Naive thymus-derived CD8-positive, alpha-beta T cell (primary cell): ENCODE measurements around the gene KAZN. TPM values are rescaled to one million over a fixed set of nuclear protein-coding genes. Genes with fewer than 3 reads are reported as not detected.
"Not testable (repeated sequence)": the region's sequence is repeated elsewhere in the genome, so short reads cannot be mapped to it uniquely, and the experiment has no call there.

Source experiments
- ATAC-seq, 2 donors: fragments of 150-1000 bp; cut with Tn5 transposase in 1 of 2; sonication (Bioruptor Pico), chemical (Tn5 transposase) in 1 of 2; 1 replicate in 1 of 2; 2 replicates in 1 of 2; pipeline ENCODE4 v1.10.0; 2021; ENCODE audit warnings: mild to moderate bottlenecking in 2 of 2, moderate library complexity in 2 of 2
- POLR2A ChIA-PET: fragments of 350-600 bp; sonication (Branson Sonifier 250); formaldehyde crosslinking; loops from one replicate; lab custom pipeline; 2021; ENCODE audit warnings: antibody characterized with exemption; lab: Charles Lee
- DNase-seq, 10 donors: peaks; one replicate each; pipeline versions ENCODE4 v3.0.0 to v3.0.0-alpha.2; 2020 to 2022
- H3K27ac Mint-ChIP-seq, 10 donors: one replicate each; pipeline ENCODE4 v1.8.0; 2020 to 2022; ENCODE audit warnings: mild to moderate bottlenecking in 10 of 10, mixed read lengths in 10 of 10, moderate library complexity in 4 of 10, inconsistent platforms in 1 of 10
- H3K27me3 Mint-ChIP-seq, 5 donors: one replicate each; pipeline ENCODE4 v1.8.0; 2021 to 2022; ENCODE audit warnings: mixed read lengths in 5 of 5
- H3K36me3 Mint-ChIP-seq, 3 donors: one replicate each; pipeline ENCODE4 v1.8.0; 2020 to 2022; ENCODE audit warnings: mixed read lengths in 3 of 3, mild to moderate bottlenecking in 2 of 3, inconsistent platforms in 1 of 3
- H3K4me1 Mint-ChIP-seq, 4 donors: one replicate each; pipeline ENCODE4 v1.8.0; 2021 to 2022; ENCODE audit warnings: mixed read lengths in 4 of 4
- H3K4me3 Mint-ChIP-seq, 10 donors: one replicate each; pipeline ENCODE4 v1.8.0; 2020 to 2022; ENCODE audit warnings: mild to moderate bottlenecking in 10 of 10, mixed read lengths in 10 of 10, moderate library complexity in 6 of 10, inconsistent platforms in 1 of 10
- H3K9me3 Mint-ChIP-seq, 9 donors: one replicate each; pipeline ENCODE4 v1.8.0; 2020 to 2022; ENCODE audit warnings: mixed read lengths in 9 of 9, mild to moderate bottlenecking in 3 of 9, inconsistent platforms in 1 of 9, moderate library complexity in 1 of 9
- polyA plus RNA-seq, 3 donors: library from polyadenylated mRNA; unstranded; fragments of 300-500 nt; fragmentation: Illumina TruSeq; gene quantifications; one replicate each; pipeline ENCODE4 v1.2.3, GENCODE V29; 2021
- total RNA-seq, 8 experiments: library from RNA in 2 of 8; stranded (reverse) in 2 of 8; gene quantifications; one replicate each; pipeline ENCODE4 v1.2.3 and lab custom pipeline; 2021 to 2026

The KAZN gene
- total and polyA plus RNA-seq, 5 experiments from 2014 or later: 0.02 to 0.63 (median 0.12) TPM; not detected in 1

DNA sequence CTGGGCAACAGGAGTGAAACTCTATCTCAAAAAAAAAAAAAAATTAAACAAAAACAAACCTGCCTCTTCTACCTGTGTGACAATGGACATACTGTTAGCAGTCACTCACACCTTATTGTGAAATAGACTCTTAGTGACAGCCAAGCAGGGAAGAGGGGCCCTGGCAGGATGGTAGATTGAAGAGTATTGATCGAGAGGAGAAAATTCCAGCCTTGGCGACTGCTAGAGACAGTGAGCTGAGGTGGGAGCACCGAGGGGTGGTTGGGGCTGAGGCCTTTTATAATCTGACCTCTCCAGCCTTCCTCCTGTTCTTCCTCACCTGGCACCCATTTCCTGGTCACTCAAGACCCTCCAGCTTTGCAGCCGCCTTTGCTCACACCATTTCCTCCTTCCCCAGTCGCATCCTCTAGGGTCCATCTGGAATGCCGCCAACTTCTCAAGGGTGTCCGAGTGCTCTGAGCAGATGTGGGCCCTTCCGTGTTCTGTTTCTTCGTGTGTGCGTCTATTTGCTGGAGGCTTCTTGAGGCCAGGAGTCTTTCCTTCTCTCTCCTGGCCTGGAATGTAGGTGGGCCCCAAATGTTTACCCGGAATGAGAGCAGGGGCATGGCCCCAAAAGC is 358.2 kb downstream of the KAZN start:
- POLR2A ChIA-PET: no interaction called here
- Mint-ChIP-seq H3K4me1 (no peaks in the 10 kb centered on the region), H3K36me3 (no peaks in the 10 kb centered on the region)

DNA sequence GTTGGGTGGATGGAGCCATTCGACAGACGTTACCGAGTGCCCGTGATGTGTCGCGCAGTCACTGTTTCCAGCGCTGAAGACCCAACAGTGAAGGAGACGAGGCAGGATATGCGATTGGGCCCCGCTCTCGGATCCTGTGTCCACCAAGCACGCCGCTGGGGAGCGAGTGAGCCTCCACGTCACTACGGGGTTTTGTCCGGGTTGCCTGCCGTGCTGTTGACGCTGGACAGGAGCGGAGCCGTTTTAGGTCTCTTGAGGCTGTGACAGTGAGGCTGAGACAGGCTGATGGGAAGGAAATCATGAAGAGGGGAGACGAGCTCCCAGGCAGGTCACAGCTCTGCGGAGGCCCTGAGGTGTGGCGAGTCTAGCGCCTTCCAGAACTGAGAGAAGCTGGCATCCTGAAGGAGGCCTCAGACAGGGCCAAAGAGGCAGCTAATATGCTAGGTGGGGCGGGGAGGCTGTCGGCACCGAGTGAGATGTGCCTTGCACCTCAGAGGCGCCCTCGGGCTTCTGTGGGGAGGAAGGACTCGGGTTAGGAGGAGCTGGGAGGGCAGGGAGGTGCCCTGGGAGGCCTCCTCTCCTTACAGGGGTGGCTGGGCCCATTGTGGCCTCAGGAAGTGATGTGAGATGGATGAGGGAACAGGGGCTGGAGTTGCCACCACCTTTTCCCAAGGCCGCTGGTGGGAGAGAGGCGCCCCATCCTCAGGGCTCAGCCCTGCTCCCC is 359.1 kb downstream of the KAZN start:
- POLR2A ChIA-PET: no interaction called here
- Mint-ChIP-seq H3K27ac (peak overlapping the region in 1 of 10 donors; percentile 37), H3K27me3 (no peaks in the 10 kb centered on the region), H3K9me3 (no peaks in the 10 kb centered on the region), H3K4me3 (no peak overlapping the region), H3K36me3 (no peaks in the 10 kb centered on the region), H3K4me1 (no peaks in the 10 kb centered on the region)
- DNase-seq (no peak), ATAC-seq (no peak)

More for the DNA sequence above, 358.2 kb downstream of the KAZN start:
- H3K9me3 Mint-ChIP-seq: no peaks in the 10 kb centered on the region
- peak overlapping the region in 1 of 10 donors; percentile 37 for H3K27ac Mint-ChIP-seq
- no peak for ATAC-seq
- no peak for DNase-seq
- no peak overlapping the region for H3K4me3 Mint-ChIP-seq
- no peaks in the 10 kb centered on the region for H3K27me3 Mint-ChIP-seq

DNA sequence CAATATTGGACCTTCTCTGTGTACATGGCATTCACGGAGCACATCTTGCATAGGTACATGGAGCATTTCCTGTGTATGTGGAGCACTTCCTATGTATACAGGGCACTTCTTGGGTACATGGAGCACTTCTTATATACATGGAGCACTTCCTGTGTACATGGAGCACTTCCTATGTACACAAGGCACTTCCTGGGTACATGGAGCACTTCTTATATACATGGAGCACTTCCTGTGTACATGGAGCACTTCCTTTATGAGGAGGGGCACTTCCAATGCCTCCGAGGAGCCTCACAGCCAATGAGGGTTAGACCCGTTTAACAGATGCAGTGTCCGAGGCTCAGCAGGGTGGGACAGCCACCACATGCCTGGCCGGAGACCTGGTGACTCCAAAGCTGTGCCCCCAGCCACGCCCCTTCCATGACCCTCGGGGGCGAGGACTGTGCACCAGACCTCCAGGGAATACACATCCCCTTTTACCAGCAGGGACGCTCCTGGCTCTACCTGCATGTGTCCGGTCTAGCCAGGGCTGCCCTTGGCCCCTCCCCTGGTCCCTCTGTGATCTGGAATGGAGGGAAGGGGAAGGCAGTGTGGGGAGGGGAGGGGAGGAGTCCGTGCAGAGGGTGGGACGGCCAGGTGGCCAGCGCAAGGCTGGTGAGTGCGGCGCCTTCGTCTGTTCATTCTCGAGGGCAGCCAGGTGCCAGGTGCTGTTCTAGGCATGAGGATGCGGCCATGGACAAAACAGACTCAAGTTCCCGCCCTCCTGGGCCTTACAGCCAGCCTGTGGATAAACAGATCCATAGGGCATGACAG is 360.0 kb downstream of the KAZN start:
- POLR2A ChIA-PET: no interaction called here
- Mint-ChIP-seq H3K27me3 (no peaks in the 10 kb centered on the region), H3K27ac (no peak overlapping the region), H3K36me3 (no peaks in the 10 kb centered on the region), H3K4me1 (no peaks in the 10 kb centered on the region), H3K4me3 (no peak overlapping the region), H3K9me3 (no peaks in the 10 kb centered on the region)
- no peak for ATAC-seq
- no peak for DNase-seq

DNA sequence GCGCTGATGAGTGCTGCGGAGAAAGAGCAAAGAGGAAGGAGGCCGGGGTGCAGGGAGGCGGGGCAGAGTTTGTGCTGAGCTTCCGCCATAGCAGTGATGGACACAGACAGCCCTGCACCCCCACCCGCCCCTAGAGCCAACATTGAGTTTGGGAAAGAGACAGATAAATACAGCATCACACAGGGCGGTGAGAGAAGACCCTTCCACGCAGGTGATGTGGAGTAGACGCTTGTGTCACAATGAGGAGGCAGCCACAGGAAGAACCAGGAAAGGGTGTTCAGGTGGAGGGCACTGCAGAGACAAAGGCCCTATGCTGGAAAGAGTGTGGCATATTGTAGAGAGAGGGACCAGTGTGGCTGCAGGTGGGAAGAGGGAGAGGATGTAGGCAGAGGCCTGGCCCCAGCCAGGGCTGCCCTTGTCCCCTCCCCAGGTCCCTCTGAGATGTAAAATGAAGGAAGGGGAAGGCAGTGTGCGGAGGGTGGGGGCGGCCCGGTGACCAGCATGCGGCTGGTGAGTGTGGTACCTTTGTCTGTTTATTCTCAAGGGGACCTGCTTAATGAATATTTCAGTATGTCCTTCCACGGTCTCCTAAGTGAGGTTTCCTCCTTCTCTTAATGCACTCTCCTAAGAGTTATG is 360.7 kb downstream of the KAZN start:
- Mint-ChIP-seq H3K27me3 (no peaks in the 10 kb centered on the region), H3K9me3 (no peaks in the 10 kb centered on the region), H3K4me1 (no peaks in the 10 kb centered on the region), H3K4me3 (no peak overlapping the region), H3K36me3 (no peaks in the 10 kb centered on the region), H3K27ac (peak overlapping the region in 2 of 10 donors; percentile 33 to 40)
- no peak for ATAC-seq
- no peak for DNase-seq
- POLR2A ChIA-PET: no interaction called here

DNA sequence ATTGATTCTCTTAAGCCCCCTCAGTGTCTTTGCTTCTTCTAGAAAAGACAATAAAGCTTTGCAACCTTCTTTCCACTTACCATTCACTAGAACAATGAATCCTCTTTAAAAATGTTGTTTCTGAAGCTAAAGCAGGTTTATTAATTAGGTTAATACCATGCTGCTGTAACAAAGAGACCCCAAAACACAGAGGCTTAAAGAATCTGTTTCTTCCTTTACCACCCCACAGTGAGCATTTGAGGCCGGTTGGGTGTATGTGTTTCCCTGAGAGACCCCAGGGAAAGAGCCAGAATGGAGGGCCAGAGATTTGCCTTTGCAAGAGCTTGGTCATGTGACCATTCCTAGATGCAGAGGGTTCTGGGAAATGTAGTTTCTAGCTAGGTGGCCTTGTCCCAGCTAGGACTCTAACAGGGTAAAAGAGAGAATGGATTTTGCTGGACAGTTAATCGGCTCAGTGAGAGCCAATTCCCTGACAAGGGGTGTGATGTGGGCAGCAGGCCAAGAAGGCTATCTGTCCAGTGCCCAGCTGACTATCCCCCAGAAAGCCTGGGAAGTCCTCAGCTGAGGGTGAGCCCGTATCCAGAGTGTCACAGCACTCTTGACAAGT is 363.3 kb downstream of the KAZN start:
- no peak overlapping the region for H3K27ac Mint-ChIP-seq
- POLR2A ChIA-PET: no interaction called here
- H3K9me3 Mint-ChIP-seq: peaks cover 0 to 3% (median 0%) of the 10 kb centered on the region in 9 donors
- DNase-seq: no peak
- H3K27me3 Mint-ChIP-seq: peaks cover 0 to 1% (median 0%) of the 10 kb centered on the region in 5 donors
- ATAC-seq: no peak
- no peaks in the 10 kb centered on the region for H3K4me1 Mint-ChIP-seq
- H3K4me3 Mint-ChIP-seq: no peak overlapping the region
- H3K36me3 Mint-ChIP-seq: no peaks in the 10 kb centered on the region

DNA sequence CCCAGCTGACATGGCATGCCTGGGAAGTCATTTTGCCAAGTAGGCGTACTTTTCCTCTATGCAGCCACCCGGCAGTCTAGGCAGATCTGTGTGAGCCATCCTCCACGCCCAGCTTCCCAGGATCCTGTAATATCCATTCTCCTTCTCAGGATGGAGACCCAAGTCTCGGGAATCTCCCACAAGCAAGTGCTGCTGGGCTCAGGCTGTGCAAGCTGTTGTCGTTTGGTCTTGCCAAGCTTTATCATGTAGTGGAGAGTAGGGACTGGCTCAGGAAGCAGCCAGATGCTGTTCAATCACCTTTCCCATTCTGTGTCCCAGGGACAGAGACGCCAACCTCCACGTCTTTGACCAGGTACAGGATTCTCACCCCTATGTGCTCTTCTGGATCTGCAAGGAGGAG is 363.9 kb downstream of the KAZN start:
- ATAC-seq (no peak), DNase-seq (no peak)
- no peak overlapping the region for H3K4me3 Mint-ChIP-seq
- peaks cover 0 to 2% (median 0%) of the 10 kb centered on the region in 5 donors for H3K27me3 Mint-ChIP-seq
- H3K36me3 Mint-ChIP-seq: no peaks in the 10 kb centered on the region
- H3K27ac Mint-ChIP-seq: peak overlapping the region in 1 of 10 donors; percentile 16
- peaks cover 0 to 3% (median 0%) of the 10 kb centered on the region in 9 donors for H3K9me3 Mint-ChIP-seq
- POLR2A ChIA-PET: no interaction called here
- H3K4me1 Mint-ChIP-seq: no peaks in the 10 kb centered on the region

DNA sequence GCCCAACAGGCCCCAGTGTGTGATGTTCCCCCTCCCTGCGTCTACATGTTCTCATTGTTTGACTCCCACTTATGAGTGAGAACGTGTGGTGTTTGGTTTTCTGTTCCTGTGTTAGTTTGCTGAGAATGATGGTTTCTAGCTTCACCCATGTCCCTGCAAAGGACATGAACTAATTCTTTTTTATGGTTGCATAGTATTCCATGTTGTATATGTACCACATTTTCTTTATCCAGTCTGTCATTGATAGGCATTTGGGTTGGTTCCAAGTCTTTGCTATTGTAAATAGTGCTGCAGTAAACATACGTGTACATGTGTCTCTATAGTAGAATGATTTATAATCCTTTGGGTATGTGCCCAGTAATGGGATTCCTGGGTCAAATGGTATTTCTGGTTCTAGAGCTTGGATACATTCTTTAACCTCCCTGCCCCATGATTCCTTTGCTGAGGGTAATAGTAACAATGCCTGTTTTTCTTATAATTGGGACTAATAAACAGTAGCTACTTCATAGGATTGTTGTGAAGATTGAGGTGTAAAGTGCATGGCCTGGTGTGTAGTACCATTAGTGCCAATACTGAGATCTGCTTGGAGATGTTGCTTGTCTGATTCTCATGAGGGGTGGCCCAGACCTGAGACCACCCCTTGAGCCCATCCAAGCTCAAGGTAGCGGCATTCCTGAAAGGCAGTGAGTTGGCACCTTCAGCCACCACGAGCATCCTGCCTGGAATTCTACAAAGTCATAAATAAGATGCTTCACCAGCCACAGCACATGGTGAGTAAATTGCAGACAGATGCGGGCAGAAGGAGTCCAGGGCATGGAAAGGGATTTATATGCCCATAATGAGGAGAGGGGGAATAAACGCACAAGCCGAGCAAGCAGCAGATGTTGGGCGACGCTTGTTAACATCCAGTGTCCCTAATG is 365.6 kb downstream of the KAZN start:
- H3K27me3 Mint-ChIP-seq, ATAC-seq, H3K27ac Mint-ChIP-seq, H3K4me3 Mint-ChIP-seq, POLR2A ChIA-PET, DNase-seq, H3K36me3 Mint-ChIP-seq, H3K4me1 Mint-ChIP-seq, H3K9me3 Mint-ChIP-seq: not testable (repeated sequence)

DNA sequence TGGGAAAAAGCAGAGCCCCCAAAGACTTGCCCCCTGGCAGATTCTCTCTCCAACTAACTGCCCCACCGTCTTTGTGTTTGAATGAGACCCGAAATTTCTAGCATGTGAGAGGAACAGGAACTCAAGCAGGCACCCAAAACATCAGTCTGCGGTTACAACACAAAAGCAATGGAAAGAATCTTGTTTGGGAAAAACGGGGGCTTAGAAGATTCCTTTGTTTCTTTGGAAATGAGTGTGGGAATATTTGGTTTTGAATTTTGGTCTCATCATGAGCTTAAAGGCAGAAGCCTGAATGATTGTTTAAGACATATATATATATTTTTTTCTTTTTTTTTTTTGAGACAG is 366.2 kb downstream of the KAZN start:
- POLR2A ChIA-PET: no interaction called here
- ATAC-seq (no peak), DNase-seq (no peak)
- peaks cover 0 to 3% (median 0%) of the 10 kb centered on the region in 9 donors for H3K9me3 Mint-ChIP-seq
- H3K4me3 Mint-ChIP-seq: no peak overlapping the region
- no peaks in the 10 kb centered on the region for H3K36me3 Mint-ChIP-seq
- H3K27me3 Mint-ChIP-seq: peaks cover 0 to 3% (median 0%) of the 10 kb centered on the region in 5 donors
- peaks cover 5 to 14% (median 9%) of the 10 kb centered on the region in 4 donors for H3K4me1 Mint-ChIP-seq
- H3K27ac Mint-ChIP-seq: peak overlapping the region in 1 of 10 donors; percentile 27

DNA sequence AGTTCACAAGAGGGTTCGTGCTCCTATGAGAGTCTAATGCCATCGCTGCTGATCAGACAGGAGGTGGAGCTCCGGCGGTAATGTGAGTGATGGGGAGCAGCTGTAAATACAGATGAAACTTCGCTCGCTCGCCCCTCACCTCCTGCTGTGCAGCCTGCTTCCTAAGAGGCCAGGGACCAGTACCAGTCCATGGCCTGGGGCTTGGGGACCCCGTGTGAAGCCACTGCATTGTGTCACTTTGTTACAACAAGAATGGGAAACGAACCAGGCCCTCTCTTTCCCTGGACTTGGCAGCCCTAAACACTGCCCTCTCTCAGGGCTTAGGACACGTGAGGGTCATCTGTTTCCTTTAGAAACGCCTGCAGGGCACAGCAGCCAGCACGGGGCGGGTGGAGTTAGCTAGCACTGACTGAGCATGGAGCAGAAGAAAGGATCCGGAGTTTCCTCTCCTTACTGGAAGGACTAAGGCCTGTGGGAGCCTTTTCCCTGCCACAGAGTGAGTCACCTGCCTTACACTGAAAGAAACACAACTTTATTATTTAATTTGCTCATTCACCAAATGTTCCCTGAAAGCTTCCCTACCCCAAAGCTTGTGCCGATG is 369.9 kb downstream of the KAZN start:
- Mint-ChIP-seq H3K4me3 (peak overlapping the region in 1 of 10 donors; percentile 5), H3K27ac (peak overlapping the region in 1 of 10 donors; percentile 15)

DNA sequence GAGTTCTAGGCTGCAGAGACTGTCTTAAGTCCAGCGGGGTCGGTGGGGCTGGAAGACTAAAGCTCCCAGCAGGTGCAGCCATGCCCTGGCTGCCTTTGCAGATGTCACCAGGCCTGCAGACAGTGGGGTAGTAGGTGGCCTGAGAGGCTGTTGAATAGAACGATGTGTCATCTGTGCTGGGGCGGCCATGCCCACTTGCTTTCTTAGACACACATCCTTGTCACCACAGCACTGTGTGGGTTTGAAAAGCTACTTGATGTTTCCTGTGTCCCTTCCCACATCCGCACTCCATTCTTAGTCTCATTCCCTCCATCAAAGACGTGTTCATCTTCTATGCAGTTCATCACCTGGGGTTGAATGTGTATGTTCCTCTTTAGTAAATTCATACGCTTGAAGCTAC is 370.5 kb downstream of the KAZN start:
- Mint-ChIP-seq H3K9me3 (peaks cover 0 to 4% (median 0%) of the 10 kb centered on the region in 9 donors), H3K4me3 (peak overlapping the region in 9 of 10 donors; percentile 7 to 80 (median 48)), H3K36me3 (no peaks in the 10 kb centered on the region), H3K4me1 (peaks cover 8 to 24% (median 11%) of the 10 kb centered on the region in 4 donors), H3K27me3 (peaks cover 0 to 7% (median 2%) of the 10 kb centered on the region in 5 donors), H3K27ac (peak overlapping the region in 5 of 10 donors; percentile 0 to 57 (median 28))
- POLR2A ChIA-PET: no interaction called here
- DNase-seq (peak in 7 of 10 donors; percentile 2 to 69 (median 28)), ATAC-seq (peak; percentile 85 to 97)

More for the DNA sequence above, 369.9 kb downstream of the KAZN start:
- Mint-ChIP-seq H3K27me3 (peaks cover 0 to 7% (median 2%) of the 10 kb centered on the region in 5 donors), H3K9me3 (peaks cover 0 to 3% (median 0%) of the 10 kb centered on the region in 9 donors), H3K4me1 (peaks cover 8 to 24% (median 11%) of the 10 kb centered on the region in 4 donors), H3K36me3 (no peaks in the 10 kb centered on the region)
- no peak for ATAC-seq
- POLR2A ChIA-PET: no interaction called here
- no peak for DNase-seq

DNA sequence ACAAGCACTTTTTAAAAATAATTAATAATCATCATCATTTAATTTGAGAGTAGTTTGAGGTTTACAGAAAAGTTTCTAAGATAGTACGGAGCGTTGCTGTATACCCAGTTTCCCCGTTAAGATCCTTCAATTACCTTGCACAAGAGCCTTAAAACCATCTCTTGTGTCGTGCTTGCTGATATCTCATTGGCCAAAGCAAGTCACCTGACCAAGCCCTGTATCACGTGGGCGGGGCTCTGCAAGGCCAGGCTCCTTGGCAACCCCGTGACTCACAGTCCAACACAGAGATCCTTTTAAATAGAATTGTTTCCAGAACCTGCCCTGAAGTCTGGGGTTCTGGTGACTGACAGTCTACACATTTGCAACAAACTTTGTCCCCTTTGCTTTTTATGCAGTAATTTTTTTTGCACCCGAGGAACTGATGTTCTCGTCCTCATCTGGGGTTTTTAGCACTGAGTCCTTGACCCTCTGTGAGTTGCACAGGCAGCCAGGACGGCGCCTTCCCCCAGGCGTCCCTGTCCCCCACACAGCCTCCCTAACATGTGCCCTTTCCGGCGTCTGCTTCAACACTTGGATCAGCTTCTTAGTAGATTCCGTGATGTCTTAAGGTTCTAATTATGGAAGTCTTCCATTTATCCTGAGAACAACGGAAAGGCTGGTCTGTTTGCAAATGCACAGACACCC is 371.8 kb downstream of the KAZN start:
- Mint-ChIP-seq H3K4me1 (peaks cover 8 to 24% (median 11%) of the 10 kb centered on the region in 4 donors), H3K27ac (no peak overlapping the region), H3K9me3 (peaks cover 0 to 4% (median 0%) of the 10 kb centered on the region in 9 donors), H3K4me3 (no peak overlapping the region), H3K36me3 (no peaks in the 10 kb centered on the region), H3K27me3 (peaks cover 0 to 7% (median 2%) of the 10 kb centered on the region in 5 donors)
- ATAC-seq (no peak), DNase-seq (no peak)
- POLR2A ChIA-PET: no interaction called here
